Keratinocyte (primary cell): Measurements from ENCODE around the gene KMT5B. TPM values are rescaled to one million over a fixed set of nuclear protein-coding genes. Genes with fewer than 3 reads are reported as not detected.

ENCODE experiments used
- DNase-seq: peaks from one replicate; pipeline ENCODE4 v3.0.0-alpha.2; 2011; ENCODE audit warnings: low read depth, missing footprints, low spot score
- FAIRE-seq: peaks from 2 replicates; lab custom pipeline; 2011; peaks lifted over from hg19 to GRCh38; lab: Jason Lieb, UNC
- H2AFZ ChIP-seq: 2 replicates; pipeline ENCODE4 v1.6.0; 2012; ENCODE audit warnings: low read length, control low read depth, inconsistent platforms; ENCODE audit not compliant: control insufficient read depth
- H3K27ac ChIP-seq: 2 replicates; pipeline ENCODE4 v1.5.1; 2011; ENCODE audit warnings: low read length; ENCODE audit not compliant: control insufficient read depth, insufficient read depth
- H3K27me3 ChIP-seq: 3 replicates; pipeline ENCODE4 v1.6.0; 2011; ENCODE audit warnings: low read length; ENCODE audit not compliant: control insufficient read depth, insufficient read depth; ENCODE audit errors: extremely low read depth
- H3K36me3 ChIP-seq, 2 experiments: 2 replicates in 1 of 2; 3 replicates in 1 of 2; pipeline ENCODE4 v1.5.1; 2011; ENCODE audit warnings: low read length in 2 of 2, mild to moderate bottlenecking in 1 of 2; ENCODE audit not compliant: control insufficient read depth in 2 of 2, insufficient read depth in 2 of 2; ENCODE audit errors: extremely low read depth in 1 of 2
- H3K4me1 ChIP-seq: 3 replicates; pipeline ENCODE4 v1.5.1; 2011; ENCODE audit warnings: low read length; ENCODE audit not compliant: control insufficient read depth, insufficient read depth; ENCODE audit errors: extremely low read depth
- H3K4me2 ChIP-seq: 3 replicates; pipeline ENCODE4 v1.6.0; 2011; ENCODE audit warnings: low read depth, low read length; ENCODE audit not compliant: control insufficient read depth, insufficient read depth; ENCODE audit errors: extremely low read depth
- H3K4me3 ChIP-seq, 3 experiments: fragments of 200-600 bp in 1 of 3; sonication (generic) in 1 of 3; 2 replicates in 2 of 3; 3 replicates in 1 of 3; pipeline ENCODE4 v1.5.1; 2011 to 2016; ENCODE audit warnings: low read length in 3 of 3, mild to moderate bottlenecking in 3 of 3, control low read depth in 2 of 3, inconsistent platforms in 1 of 3, low read depth in 1 of 3, mixed read lengths in 1 of 3, mixed run types in 1 of 3, moderate library complexity in 1 of 3; ENCODE audit not compliant: control insufficient read depth in 2 of 3, insufficient read depth in 2 of 3; ENCODE audit errors: extremely low read depth in 1 of 3
- H3K79me2 ChIP-seq: 2 replicates; pipeline ENCODE4 v1.6.0; 2012; ENCODE audit warnings: low read length; ENCODE audit not compliant: control insufficient read depth, insufficient read depth
- H3K9ac ChIP-seq: 3 replicates; pipeline ENCODE4 v1.6.0; 2011; ENCODE audit warnings: low read length; ENCODE audit not compliant: control insufficient read depth, insufficient read depth; ENCODE audit errors: extremely low read depth
- H3K9me1 ChIP-seq: 3 replicates; pipeline ENCODE4 v1.6.0; 2011; ENCODE audit warnings: low read length; ENCODE audit not compliant: control insufficient read depth, insufficient read depth; ENCODE audit errors: extremely low read depth
- H3K9me3 ChIP-seq: 2 replicates; pipeline ENCODE4 v1.5.1; 2012; ENCODE audit warnings: low read depth, low read length; ENCODE audit not compliant: control insufficient read depth
- H4K20me1 ChIP-seq: 3 replicates; pipeline ENCODE4 v1.6.0; 2011; ENCODE audit warnings: low read length; ENCODE audit not compliant: control insufficient read depth, insufficient read depth; ENCODE audit errors: extremely low read depth
- CTCF ChIP-seq, 3 experiments: IDR thresholded peaks in 1 of 3; conservative IDR thresholded peaks in 1 of 3; optimal IDR thresholded peaks in 1 of 3; 2 replicates in 2 of 3; 3 replicates in 1 of 3; pipeline versions ENCODE3 to v1.5.1; 2011; ENCODE audit warnings: low read length in 3 of 3, mild to moderate bottlenecking in 3 of 3, moderate library complexity in 2 of 3, control low read depth in 1 of 3, inconsistent platforms in 1 of 3; ENCODE audit not compliant: insufficient read depth in 2 of 3; ENCODE audit errors: extremely low read depth in 1 of 3
- EZH2 ChIP-seq: IDR thresholded peaks from one replicate; pipeline ENCODE4 v1.6.1; 2012; ENCODE audit warnings: inconsistent platforms, mild to moderate bottlenecking, low read length, moderate library complexity
- dilution Hi-C: fragments of 300-500 bp; cut with MboI; formaldehyde crosslinking; loops from one replicate; pipeline ENCODE4 v1.7.0; 2020; ENCODE audit warnings: low sequenced_read_pairs; ENCODE audit not compliant: extremely low pct_ligation_motif_present
- polyA plus RNA-seq, 5 experiments: library from polyadenylated mRNA; depleted of rRNA in 3 of 5; stranded (reverse) in 3 of 5; stranded (forward) in 1 of 5; unstranded in 1 of 5; fragments of >200 nt; gene quantifications; 1 replicate in 1 of 5; 2 replicates in 3 of 5; 3 replicates in 1 of 5; pipeline versions ENCODE4 v1.2.1 to v1.2.3, GENCODE V29; 2011 to 2012; ENCODE audit warnings: missing spikeins in 2 of 5, low read depth in 1 of 5, low replicate concordance in 1 of 5

Gene KMT5B
- polyA plus RNA-seq, 1 donor (not counting 4 experiments of a cell fraction or from before 2014, with no cell fraction given), result 17.2 TPM

GRCh38 chr11:68191661-68192579 lies 21.2 kb downstream of the KMT5B start:
- H3K4me1 ChIP-seq, result peaks cover 6% of the 10 kb centered on the region
- no peak overlapping the region for H3K4me2 ChIP-seq

GRCh38 chr11:68189888-68190287 lies 23.2 kb downstream of the KMT5B start:
- dilution Hi-C loops, result no loop called here
- H3K9ac ChIP-seq, result no peak overlapping the region
- DNase-seq, result no peak
- H3K9me3 ChIP-seq, result no peaks in the 10 kb centered on the region
- peaks cover 6% of the 10 kb centered on the region for H3K4me1 ChIP-seq
- no peak overlapping the region for H3K4me2 ChIP-seq
- no peak overlapping the region for H3K4me3 ChIP-seq
- FAIRE-seq, result no peak
- peaks cover 2 to 6% of the 10 kb centered on the region in 2 experiments for H3K36me3 ChIP-seq
- peaks cover 56% of the 10 kb centered on the region for H3K79me2 ChIP-seq
- peaks cover 6% of the 10 kb centered on the region for H4K20me1 ChIP-seq
- no peaks in the 10 kb centered on the region for H3K27me3 ChIP-seq
- TF ChIP-seq CTCF (optimal IDR thresholded peaks at IDR 0.05 in 1 of 3, IDR thresholded peaks at IDR 0.05 in 1 of 3, conservative IDR thresholded peaks at IDR 0.05 in 1 of 3; ENCODE audit: extremely low read depth in 1 of 3, insufficient read depth in 2 of 3, low read length in 3 of 3) (no peak), EZH2 (no peak)
- no peak overlapping the region for H3K27ac ChIP-seq
- no peak overlapping the region for H2AFZ ChIP-seq
- H3K9me1 ChIP-seq, result no peaks in the 10 kb centered on the region

More at GRCh38 chr11:68191661-68192579, 21.2 kb downstream of the KMT5B start:
- Histone ChIP-seq H3K4me3 (no peak overlapping the region), H3K79me2 (peaks cover 72% of the 10 kb centered on the region), H3K9me1 (no peaks in the 10 kb centered on the region), H3K9ac (no peak overlapping the region), H3K27ac (no peak overlapping the region), H2AFZ (no peak overlapping the region), H3K27me3 (no peaks in the 10 kb centered on the region), H4K20me1 (peaks cover 6% of the 10 kb centered on the region), H3K36me3 (peaks cover 2 to 6% of the 10 kb centered on the region in 2 experiments), H3K9me3 (no peaks in the 10 kb centered on the region)
- dilution Hi-C loops, result no loop called here
- no peak for TF ChIP-seq EZH2
- TF ChIP-seq CTCF (optimal IDR thresholded peaks at IDR 0.05 in 1 of 3, IDR thresholded peaks at IDR 0.05 in 1 of 3, conservative IDR thresholded peaks at IDR 0.05 in 1 of 3; ENCODE audit: extremely low read depth in 1 of 3, insufficient read depth in 2 of 3, low read length in 3 of 3), result no peak
- FAIRE-seq (no peak), DNase-seq (no peak)
